GM18951 (cell line): ENCODE data around the gene GDI1.

Experiments used
- POLR2A ChIP-seq: IDR thresholded peaks from 4 replicates; pipeline ENCODE4 v1.6.1; 2011; ENCODE audit warnings: mild to moderate bottlenecking; ENCODE audit not compliant: insufficient read length, insufficient read depth; ENCODE audit errors: extremely low read depth
- in situ Hi-C: fragments of 300-500 bp; cut with MboI; formaldehyde crosslinking; loops from one replicate; pipeline ENCODE4 v1.12.0; 2022; ENCODE audit warnings: low sequenced_read_pairs, mixed read lengths, inconsistent platforms; ENCODE audit not compliant: unreplicated experiment

The GDI1 gene

DNA sequence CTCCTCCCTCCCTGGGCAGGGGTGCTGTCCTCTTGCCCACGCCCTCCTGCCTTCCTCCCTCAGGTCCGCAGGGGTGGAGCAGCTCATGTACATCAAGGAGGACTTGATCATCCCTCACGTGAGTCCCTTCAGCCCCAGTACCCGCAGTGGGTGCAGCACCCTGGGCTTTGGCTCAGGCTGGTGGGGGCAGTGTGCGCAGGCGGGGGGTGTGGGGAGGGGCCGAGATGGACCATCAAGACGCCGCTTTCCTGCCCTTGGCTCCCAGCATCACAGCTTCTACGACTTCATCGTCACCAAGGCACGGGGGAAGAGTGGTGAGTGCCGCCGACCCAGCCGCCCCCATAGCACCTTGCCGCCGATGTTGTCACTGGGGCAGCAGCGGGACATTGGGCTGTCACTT is 12.7 kb downstream of the GDI1 start:
- in situ Hi-C loops: no loop called here
- TF ChIP-seq POLR2A: no peak

DNA sequence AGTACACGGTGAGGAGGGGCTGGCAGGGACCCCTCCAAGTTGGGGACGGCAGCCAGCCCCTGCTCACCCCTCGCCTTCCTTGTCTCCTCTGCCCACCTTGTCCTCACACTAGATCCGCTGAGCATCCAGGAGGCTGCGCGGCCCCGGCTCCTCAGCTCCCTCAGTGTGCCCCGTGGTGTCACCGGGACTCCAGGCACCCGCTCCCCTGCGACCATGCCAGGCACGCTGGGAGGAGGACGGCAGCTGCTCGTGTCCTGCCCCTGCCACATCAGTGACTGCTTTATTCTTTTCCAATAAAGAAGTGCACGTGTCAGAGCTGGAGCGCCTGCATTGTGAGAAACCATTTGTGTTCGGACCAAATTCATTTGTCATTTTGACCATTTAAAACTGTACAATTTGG is 13.4 kb downstream of the GDI1 start:
- TF ChIP-seq POLR2A: no peak
- in situ Hi-C loops: no loop called here

DNA sequence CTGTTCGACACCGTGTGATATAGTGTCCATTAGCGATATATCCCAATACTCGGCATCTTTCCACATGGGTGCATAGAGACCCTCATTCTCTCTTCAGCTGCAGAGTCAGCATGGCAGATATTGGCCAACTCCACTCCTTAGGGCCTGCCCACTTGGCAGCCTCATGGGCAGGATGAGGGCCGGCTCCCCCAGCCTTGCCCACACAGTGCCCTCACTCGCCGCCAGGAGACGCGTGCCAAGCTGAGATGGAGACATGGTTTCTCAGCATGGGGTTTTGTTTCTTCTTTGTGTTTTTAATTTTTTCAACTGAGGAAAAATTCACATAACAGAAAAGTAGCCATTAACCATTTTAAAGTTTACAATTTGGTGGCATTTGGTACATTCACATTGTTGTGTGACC is 15.9 kb downstream of the GDI1 start:
- TF ChIP-seq POLR2A: no peak
- in situ Hi-C loops: no loop called here

DNA sequence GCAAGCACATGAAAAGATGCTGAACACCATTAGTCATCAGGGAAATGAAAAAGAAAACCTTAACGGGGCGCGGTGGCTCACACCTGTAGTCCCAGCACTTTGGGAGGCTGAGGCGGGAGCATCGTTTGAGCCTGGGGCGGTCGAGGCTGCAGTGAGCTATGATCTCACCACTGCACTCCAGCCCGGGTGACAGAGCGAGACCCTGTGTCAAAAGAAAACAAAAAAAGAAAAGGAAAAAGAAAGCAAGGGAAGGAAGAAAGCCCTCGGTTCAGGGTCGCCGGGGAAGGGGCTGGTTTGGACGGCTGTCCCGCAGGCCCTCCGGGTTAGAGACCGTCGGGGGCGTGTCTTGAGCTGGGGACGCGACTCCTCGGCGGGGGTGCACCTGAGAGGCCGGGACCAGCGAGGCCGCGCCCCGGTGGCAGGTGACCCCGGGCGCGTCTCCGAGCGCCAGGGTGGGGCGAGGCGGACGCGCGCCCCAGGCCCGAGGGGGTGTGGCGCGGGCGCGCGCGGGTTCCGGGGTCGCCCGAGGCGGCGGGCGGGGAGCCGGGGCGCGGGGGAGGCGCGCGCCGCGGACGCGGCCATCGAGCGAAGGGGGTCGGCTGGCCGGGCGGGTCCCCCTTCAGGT is 20.6 kb downstream of the GDI1 start:
- in situ Hi-C loops: no loop called here
- no peak for TF ChIP-seq POLR2A

DNA sequence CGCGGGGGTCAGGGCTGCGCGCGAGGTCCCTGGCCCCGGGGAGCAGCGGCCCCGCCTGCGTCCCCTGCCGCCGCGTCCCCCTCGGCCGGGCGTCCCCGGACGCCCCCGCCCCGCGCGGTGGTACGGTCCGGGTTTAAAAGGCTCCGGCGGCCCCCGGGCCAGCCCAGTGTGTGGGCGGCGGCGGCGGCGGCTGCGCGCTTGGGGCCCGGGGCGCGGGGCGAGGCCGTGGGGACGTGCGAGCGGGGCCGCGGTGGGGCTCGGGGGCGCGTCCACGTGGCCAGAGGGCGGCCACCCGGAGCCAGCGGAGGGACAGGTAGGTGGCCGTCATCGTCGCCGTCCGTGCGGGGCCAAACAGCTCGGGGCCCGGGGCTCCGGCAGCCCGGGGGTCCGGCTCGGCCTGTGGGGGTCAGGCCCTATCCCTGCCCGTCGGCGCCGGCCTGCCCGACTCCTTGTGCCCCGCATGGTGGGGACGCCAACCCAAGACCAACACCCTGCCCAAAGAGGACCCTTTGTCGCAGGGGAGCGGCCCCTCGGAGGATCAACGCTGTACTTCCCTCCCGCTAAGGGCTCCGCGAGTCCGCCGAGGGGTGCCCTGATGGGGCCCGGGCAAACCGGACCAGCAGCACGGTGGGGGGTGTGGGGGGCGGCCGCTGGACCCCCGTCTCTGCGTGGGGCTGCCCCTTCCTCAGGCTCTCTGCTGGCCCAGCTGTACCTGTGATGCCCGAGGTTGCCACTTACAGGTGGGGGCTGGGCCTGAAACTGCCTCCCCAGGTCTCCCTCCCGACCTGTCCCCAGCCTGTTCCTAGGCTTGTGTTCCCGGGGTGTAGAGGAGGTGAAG is 21.4 kb downstream of the GDI1 start, which contains the start of gene PLXNA3:
Gene PLXNA3, plus strand, starts transcription at position 166 of the 838 bp plus-strand sequence. CDS start 1,903 bp downstream, outside the sequence.
- peak; percentile 80 for TF ChIP-seq POLR2A
- in situ Hi-C loops: no loop called here

DNA sequence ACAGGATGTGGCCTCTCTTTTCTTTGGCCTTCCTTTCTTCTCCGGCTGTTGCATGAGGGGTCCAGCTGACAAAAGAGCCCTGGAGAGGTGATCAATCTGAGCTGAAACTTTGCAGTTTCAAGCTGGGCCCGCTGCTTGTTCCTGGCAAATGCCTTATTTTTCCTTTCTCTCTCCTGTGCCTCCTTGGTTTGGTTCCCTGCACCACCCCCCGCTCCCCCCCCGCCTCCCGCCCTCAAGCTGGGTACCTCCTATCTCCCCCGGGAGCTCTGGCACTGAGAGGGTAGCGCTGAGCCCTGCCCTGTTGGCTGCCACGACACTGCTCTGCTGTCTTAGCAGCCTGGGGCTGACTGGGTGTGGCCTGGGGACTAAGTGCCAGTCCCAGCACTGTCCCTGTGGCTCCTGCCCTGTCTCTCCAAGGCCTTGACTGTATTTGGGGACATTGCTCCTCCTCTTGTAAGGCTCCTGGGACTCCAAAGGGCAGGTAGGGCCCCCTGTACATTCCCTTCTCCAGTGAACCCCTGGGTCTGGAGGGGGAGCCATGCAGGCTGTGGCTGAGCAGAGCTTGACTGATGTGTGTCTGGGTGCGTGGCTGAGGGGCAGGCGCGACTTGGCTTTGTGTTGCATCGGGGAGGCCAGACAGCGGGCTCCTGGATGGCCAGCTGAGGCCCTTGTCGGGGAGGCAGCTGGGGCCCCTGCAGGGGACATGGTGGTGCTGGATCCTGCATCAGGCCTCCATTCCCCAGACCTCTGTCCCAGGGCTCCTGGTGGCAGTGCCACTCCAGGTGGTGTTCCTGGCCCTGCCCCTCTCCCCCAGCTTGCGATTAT is 22.2 kb downstream of the GDI1 start:
- no peak for TF ChIP-seq POLR2A
- in situ Hi-C loops: no loop called here

DNA sequence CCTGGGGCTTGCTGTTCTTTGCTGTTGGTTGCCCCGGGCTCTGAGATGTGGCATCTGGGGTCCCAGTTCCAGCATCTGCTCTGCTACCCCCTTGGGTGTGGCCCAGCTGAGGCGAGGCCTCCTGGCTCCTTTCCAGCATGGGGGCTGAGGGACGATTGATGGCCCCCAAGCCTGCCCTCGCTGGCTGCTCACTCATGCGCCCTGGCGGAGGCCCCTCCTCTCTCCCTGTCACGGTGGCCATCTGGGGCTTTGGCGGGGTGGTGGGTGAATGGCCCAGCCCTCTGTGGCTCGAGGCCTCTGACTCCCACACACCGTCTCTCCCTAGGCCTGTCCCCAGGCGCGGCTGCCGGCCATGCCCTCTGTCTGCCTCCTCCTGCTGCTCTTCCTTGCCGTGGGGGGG is 22.9 kb downstream of the GDI1 start:
- in situ Hi-C loops: no loop called here
- no peak for TF ChIP-seq POLR2A

DNA sequence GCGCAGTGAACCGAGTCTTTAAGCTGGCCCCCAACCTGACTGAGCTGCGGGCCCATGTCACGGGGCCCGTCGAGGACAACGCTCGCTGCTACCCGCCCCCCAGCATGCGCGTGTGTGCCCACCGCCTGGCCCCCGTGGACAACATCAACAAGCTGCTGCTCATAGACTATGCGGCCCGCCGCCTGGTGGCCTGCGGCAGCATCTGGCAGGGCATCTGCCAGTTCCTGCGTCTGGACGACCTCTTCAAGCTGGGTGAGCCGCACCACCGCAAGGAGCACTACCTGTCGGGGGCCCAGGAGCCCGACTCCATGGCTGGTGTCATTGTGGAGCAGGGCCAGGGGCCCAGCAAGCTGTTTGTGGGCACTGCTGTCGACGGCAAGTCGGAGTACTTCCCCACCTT is 23.4 kb downstream of the GDI1 start:
- no peak for TF ChIP-seq POLR2A
- in situ Hi-C loops: no loop called here

DNA sequence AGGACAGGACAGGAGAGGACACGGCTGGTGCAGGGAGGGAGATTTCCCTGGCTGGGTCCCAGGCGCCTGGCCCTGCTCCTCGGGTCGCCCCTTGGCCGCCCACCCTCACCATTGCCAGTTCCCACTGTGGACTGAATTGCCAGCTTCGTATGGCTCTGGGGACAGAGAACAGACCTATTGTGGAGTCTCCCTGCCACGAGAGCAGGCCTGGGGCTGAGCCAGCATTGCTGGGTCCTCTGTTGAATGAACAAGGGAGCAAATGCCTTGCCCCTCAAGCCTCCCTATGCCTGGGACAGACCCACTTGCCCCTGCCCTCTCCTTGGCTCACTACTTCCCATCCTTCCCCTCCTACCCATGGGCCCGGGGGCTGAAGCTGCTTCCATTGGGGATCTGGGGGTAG is 25.4 kb downstream of the GDI1 start:
- no peak for TF ChIP-seq POLR2A
- in situ Hi-C loops: no loop called here

DNA sequence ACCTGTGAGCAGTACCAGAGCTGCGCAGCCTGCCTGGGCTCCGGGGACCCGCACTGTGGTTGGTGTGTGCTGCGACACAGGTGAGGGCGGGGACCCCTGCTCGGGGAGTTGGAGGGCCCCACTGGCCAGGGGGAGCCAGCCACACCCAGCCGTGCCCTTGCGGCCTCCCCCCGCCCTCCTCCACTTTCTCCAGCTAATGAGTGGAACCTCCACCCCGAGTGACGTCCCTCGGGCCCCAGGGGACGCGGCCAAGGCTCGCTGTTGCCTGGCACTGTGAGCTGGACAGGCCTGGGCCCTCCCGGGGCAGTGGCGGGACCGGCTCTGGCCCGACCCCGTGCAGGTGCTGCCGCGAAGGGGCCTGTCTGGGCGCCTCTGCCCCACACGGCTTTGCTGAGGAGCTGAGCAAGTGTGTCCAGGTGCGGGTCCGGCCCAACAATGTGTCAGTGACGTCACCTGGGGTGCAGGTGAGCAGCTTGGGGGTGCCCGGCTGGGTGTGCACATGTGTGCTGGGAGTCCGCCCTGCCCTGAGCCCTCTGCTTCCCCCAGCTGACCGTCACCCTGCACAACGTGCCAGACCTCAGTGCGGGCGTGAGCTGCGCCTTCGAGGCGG is 26.8 kb downstream of the GDI1 start:
- TF ChIP-seq POLR2A: no peak
- in situ Hi-C loops: no loop called here

DNA sequence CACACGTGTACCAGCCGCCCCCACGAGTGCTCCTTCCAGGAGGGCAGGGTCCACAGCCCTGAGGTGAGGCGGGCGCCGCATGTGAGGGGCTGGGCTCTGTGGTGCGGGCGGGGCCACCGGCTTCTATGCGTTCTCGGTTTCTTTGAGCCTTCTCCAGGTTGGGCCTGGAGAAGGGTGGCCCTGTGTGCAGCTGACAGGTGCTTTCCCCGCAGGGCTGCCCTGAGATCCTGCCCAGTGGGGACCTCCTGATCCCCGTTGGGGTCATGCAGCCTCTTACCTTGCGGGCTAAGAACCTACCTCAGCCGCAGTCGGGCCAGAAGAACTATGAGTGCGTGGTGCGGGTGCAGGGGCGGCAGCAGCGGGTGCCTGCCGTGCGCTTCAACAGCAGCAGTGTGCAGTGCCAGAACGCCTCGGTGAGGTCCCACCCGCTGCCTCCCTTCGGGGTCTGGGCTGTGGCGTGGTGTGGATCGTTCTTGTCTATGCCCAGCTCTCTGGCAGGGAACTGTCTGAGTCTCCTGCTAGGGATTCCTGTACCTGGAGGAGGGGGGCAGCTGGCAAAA is 27.9 kb downstream of the GDI1 start:
- TF ChIP-seq POLR2A: no peak
- in situ Hi-C loops: no loop called here

DNA sequence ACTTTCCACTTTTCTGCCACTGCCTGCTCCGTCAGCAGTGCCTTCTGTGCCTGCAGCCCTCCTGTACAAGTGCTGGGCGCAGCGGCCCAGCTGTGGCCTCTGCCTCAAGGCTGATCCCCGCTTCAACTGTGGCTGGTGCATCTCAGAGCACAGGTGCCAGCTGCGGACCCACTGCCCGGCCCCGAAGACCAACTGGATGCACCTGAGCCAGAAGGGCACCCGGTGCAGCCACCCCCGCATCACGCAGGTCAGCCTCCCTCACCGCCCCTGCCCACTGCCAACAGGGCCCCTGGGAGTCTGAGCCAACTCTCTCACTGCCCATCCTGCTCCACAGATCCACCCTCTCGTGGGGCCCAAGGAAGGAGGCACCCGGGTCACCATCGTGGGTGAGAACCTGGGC is 28.6 kb downstream of the GDI1 start:
- no peak for TF ChIP-seq POLR2A
- in situ Hi-C loops: no loop called here

DNA sequence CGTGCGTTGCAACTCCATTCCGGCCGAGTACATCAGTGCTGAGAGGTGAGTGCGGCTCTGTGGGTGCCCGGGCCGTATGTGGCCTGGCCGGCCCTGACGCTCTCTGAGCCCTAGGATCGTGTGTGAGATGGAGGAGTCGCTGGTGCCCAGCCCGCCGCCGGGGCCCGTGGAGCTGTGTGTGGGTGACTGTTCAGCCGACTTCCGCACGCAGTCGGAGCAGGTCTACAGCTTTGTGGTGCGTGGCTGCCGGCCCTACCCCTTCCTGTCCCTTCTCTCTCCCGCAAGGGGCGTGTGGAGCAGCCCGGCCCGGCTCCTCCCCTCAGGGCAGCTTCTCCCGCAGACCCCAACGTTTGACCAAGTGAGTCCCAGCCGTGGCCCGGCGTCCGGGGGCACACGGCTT is 29.1 kb downstream of the GDI1 start:
- TF ChIP-seq POLR2A: no peak

More for the DNA sequence above, 29.1 kb downstream of the GDI1 start:
- in situ Hi-C loops: no loop called here
